OCI-LY1 (cell line): ENCODE data around the gene CAMK4.

Experiments used
- H2AFZ ChIP-seq: fragments of 200-600 bp; sonication (generic), shearing (Covaris generic); 2 replicates; pipeline ENCODE4 v1.6.0; 2014; ENCODE audit warnings: antibody characterized with exemption, mild to moderate bottlenecking, low read length
- H3F3A ChIP-seq: fragments of 200-600 bp; sonication (generic), shearing (Covaris generic); 2 replicates; pipeline ENCODE4 v1.6.0; 2014; ENCODE audit warnings: mild to moderate bottlenecking, antibody characterized with exemption, low read length, moderate library complexity; ENCODE audit not compliant: insufficient read depth
- H3K27ac ChIP-seq: fragments of 200-600 bp; sonication (generic); 2 replicates; pipeline ENCODE4 v1.5.1; 2014; ENCODE audit warnings: low read length, mixed run types, mild to moderate bottlenecking, low read depth; ENCODE audit not compliant: poor library complexity, severe bottlenecking
- H3K27me3 ChIP-seq: fragments of 200-600 bp; sonication (generic); 2 replicates; pipeline ENCODE4 v1.6.0; 2014; ENCODE audit warnings: antibody characterized with exemption, mild to moderate bottlenecking, low read length, moderate library complexity; ENCODE audit not compliant: insufficient read depth
- H3K36me3 ChIP-seq: fragments of 200-600 bp; sonication (generic); 2 replicates; pipeline ENCODE4 v1.6.1; 2014; ENCODE audit warnings: mild to moderate bottlenecking, antibody characterized with exemption, low read length, moderate library complexity, mixed read lengths; ENCODE audit not compliant: insufficient read depth
- H3K4me1 ChIP-seq: fragments of 200-600 bp; sonication (generic); 2 replicates; pipeline ENCODE4 v1.5.1; 2014; ENCODE audit warnings: mild to moderate bottlenecking, low read length, moderate library complexity; ENCODE audit not compliant: insufficient read depth, severe bottlenecking
- H3K4me2 ChIP-seq: fragments of 200-600 bp; sonication (generic), shearing (Covaris generic); 2 replicates; pipeline ENCODE4 v1.6.1; 2014; ENCODE audit warnings: low read length
- H3K4me3 ChIP-seq: fragments of 200-600 bp; sonication (generic); 2 replicates; pipeline ENCODE4 v1.5.1; 2014; ENCODE audit warnings: low read length, low read depth, mild to moderate bottlenecking, mixed read lengths; ENCODE audit not compliant: poor library complexity, severe bottlenecking
- H3K79me2 ChIP-seq: fragments of 200-600 bp; shearing (Covaris generic); 2 replicates; pipeline ENCODE4 v1.6.1; 2016; ENCODE audit warnings: mixed run types, low read length, mixed read lengths; ENCODE audit not compliant: insufficient read depth
- H3K9ac ChIP-seq: fragments of 200-600 bp; sonication (generic), shearing (Covaris generic); 2 replicates; pipeline ENCODE4 v1.6.1; 2014; ENCODE audit warnings: mild to moderate bottlenecking, low read length, mixed read lengths
- H3K9me2 ChIP-seq: fragments of 200-600 bp; sonication (generic), shearing (Covaris generic); 2 replicates; pipeline ENCODE4 v1.6.1; 2014; ENCODE audit warnings: low read depth, mild to moderate bottlenecking, low read length, mixed read lengths
- H3K9me3 ChIP-seq: fragments of 200-600 bp; shearing (Covaris generic); 2 replicates; pipeline ENCODE4 v1.6.1; 2014; ENCODE audit warnings: low read length, mixed read lengths
- H4K20me1 ChIP-seq: fragments of 200-600 bp; sonication (generic), shearing (Covaris generic); 2 replicates; pipeline ENCODE4 v1.6.0; 2016; ENCODE audit warnings: mild to moderate bottlenecking, low read length; ENCODE audit not compliant: insufficient read depth
- EZH2 ChIP-seq: fragments of 200-600 bp; sonication (generic), shearing (Covaris generic); IDR thresholded peaks from 2 replicates; pipeline ENCODE4 v1.8.0; 2017; ENCODE audit warnings: borderline replicate concordance, mixed run types, mild to moderate bottlenecking, antibody characterized with exemption, low read length, moderate library complexity, mixed read lengths
- TF ChIP-seq, protein P1 (sequence below): fragments of 200-600 bp; sonication (generic), shearing (Covaris generic); IDR thresholded peaks from 2 replicates; pipeline ENCODE4 v1.5.1; 2017; ENCODE audit warnings: mild to moderate bottlenecking, antibody characterized with exemption, low read length, moderate library complexity, mixed read lengths

The CAMK4 gene

DNA sequence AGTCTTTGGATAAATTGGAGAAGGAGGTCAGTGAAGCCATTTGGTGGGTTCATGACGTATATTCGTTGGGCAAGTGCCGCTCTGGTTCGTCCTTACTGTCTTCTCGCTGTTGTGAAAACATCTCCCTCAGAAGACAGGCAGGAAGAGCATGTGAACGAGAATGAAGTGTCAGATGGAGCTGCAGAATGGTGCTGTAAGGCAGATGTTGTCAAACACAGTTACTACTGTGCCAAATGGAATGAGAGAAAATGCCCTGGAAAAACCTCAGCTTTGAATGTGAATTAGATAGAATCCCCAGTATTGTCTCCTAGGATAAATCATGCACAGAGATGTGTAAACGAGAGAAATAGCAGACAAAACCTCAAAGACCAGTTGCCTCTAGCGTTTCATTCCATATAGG lies 121.5 kb downstream of the CAMK4 start:
- H3K4me1 ChIP-seq, result peaks cover 17% of the 10 kb centered on the region
- H3K4me2 ChIP-seq, result no peak overlapping the region
- H3K9me3 ChIP-seq, result no peaks in the 10 kb centered on the region
- H3K9me2 ChIP-seq, result no peaks in the 10 kb centered on the region
- no peaks in the 10 kb centered on the region for H3F3A ChIP-seq
- no peaks in the 10 kb centered on the region for H4K20me1 ChIP-seq
- H3K9ac ChIP-seq, result no peak overlapping the region
- H3K4me3 ChIP-seq, result no peak overlapping the region
- H3K36me3 ChIP-seq, result peaks cover 64% of the 10 kb centered on the region
- no peaks in the 10 kb centered on the region for H3K27me3 ChIP-seq
- no peak for TF ChIP-seq EZH2
- TF ChIP-seq, protein P1, sequence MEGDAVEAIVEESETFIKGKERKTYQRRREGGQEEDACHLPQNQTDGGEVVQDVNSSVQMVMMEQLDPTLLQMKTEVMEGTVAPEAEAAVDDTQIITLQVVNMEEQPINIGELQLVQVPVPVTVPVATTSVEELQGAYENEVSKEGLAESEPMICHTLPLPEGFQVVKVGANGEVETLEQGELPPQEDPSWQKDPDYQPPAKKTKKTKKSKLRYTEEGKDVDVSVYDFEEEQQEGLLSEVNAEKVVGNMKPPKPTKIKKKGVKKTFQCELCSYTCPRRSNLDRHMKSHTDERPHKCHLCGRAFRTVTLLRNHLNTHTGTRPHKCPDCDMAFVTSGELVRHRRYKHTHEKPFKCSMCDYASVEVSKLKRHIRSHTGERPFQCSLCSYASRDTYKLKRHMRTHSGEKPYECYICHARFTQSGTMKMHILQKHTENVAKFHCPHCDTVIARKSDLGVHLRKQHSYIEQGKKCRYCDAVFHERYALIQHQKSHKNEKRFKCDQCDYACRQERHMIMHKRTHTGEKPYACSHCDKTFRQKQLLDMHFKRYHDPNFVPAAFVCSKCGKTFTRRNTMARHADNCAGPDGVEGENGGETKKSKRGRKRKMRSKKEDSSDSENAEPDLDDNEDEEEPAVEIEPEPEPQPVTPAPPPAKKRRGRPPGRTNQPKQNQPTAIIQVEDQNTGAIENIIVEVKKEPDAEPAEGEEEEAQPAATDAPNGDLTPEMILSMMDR, result no peak
- no peak overlapping the region for H2AFZ ChIP-seq
- peaks cover 41% of the 10 kb centered on the region for H3K79me2 ChIP-seq
- H3K27ac ChIP-seq, result no peak overlapping the region

DNA sequence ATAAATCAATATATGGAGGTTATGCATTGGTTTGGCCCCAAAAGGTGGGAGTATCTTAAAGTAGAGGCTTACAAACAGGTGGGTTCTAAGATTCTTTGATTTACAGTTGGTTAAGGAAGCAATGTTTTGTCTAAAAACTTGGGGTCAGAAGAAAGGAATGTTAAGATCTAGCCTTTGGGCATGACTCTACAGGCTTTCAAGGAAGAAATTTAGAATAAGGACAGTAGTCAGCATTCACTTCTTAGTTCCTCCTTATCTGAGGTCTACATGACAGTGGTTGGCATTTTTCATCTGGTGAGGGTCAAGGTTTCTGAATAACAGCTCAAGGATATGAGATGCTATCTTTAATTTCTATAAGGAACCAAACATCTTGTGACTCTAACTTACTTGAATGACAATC lies 122.8 kb downstream of the CAMK4 start:
- no peak overlapping the region for H3K4me2 ChIP-seq
- no peaks in the 10 kb centered on the region for H4K20me1 ChIP-seq
- H3K27ac ChIP-seq, result no peak overlapping the region
- H2AFZ ChIP-seq, result no peak overlapping the region
- peaks cover 28% of the 10 kb centered on the region for H3K79me2 ChIP-seq
- H3F3A ChIP-seq, result no peaks in the 10 kb centered on the region
- no peak overlapping the region for H3K4me3 ChIP-seq
- H3K9me2 ChIP-seq, result no peaks in the 10 kb centered on the region
- peaks cover 17% of the 10 kb centered on the region for H3K4me1 ChIP-seq
- no peaks in the 10 kb centered on the region for H3K27me3 ChIP-seq
- H3K9ac ChIP-seq, result no peak overlapping the region
- H3K36me3 ChIP-seq, result peaks cover 76% of the 10 kb centered on the region
- TF ChIP-seq, protein P1, result no peak
- no peak for TF ChIP-seq EZH2
- H3K9me3 ChIP-seq, result no peaks in the 10 kb centered on the region

DNA sequence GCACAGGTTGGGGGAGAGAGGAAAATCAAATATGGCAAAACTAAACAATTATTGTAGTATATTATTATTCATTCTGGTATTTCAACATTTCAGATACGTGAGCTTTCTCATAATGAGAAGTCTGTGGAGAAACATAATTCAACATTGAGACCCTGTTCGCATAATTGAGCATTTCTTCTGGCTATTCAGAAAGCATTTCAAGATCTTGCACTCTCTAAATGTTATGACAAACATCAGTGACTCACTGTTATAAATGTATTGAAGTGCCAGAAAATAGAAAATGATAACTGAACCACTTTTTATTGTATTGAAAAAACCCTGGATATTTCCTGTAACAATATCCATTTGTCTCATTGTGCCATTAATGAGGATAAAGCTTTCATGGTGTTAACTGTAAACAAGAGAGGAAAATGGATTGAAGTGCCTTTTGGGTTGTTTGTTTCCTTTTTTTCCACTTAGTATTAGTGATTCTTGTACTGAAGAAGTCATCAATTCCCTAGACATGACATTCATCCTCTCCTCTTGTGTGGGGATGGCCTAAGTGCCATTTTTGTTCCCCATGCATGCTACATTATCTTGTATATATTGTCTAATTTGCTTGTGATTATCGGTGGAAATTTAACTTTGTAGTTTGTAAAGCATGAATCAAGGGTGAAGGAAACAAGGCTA lies 124.6 kb downstream of the CAMK4 start:
- Histone ChIP-seq H3K4me2 (no peak overlapping the region), H3F3A (no peaks in the 10 kb centered on the region), H3K9me3 (no peaks in the 10 kb centered on the region), H3K79me2 (peaks cover 20% of the 10 kb centered on the region; the same call in 1 of the 2 replicates), H3K9me2 (no peaks in the 10 kb centered on the region), H3K27me3 (no peaks in the 10 kb centered on the region), H3K4me3 (no peak overlapping the region), H3K27ac (no peak overlapping the region), H4K20me1 (no peaks in the 10 kb centered on the region), H3K4me1 (peaks cover 12% of the 10 kb centered on the region), H2AFZ (no peak overlapping the region), H3K36me3 (peaks cover 80% of the 10 kb centered on the region), H3K9ac (no peak overlapping the region)
- no peak for TF ChIP-seq EZH2
- TF ChIP-seq, protein P1, result no peak
